Breast epithelium (tissue), 4 donors: Measurements from ENCODE around the gene PCMT1. TPM values are rescaled to one million over a fixed set of nuclear protein-coding genes. Genes with fewer than 3 reads are reported as not detected.

ENCODE experiments used
- DNase-seq, 2 donors: peaks; one replicate each; pipeline ENCODE4 v3.0.0-alpha.2; 2019; ENCODE audit warnings: low spot score in 2 of 2
- H3K27ac ChIP-seq, 2 donors: fragments of 200-600 bp; sonication (generic) in 1 of 2; one replicate each; pipeline ENCODE4 v1.5.1; 2016 to 2019; ENCODE audit warnings: mild to moderate bottlenecking in 1 of 2
- H3K27me3 ChIP-seq, 2 donors: fragments of 200-600 bp; sonication (generic) in 1 of 2; one replicate each; pipeline versions ENCODE4 v1.5.1 to v1.6.0; 2017 to 2019; ENCODE audit warnings: control low read depth in 1 of 2, mild to moderate bottlenecking in 1 of 2
- H3K36me3 ChIP-seq: fragments of 200-600 bp; one replicate; pipeline ENCODE4 v1.5.1; 2019
- H3K4me1 ChIP-seq, 2 donors: fragments of 200-600 bp; sonication (generic); one replicate each; pipeline ENCODE4 v1.5.1; 2016 to 2019; ENCODE audit warnings: control low read depth in 1 of 2
- H3K4me3 ChIP-seq, 3 donors: fragments of 200-600 bp; sonication (generic); 1 replicate in 2 of 3; 2 replicates in 1 of 3; pipeline ENCODE4 v1.5.1; 2016 to 2019; ENCODE audit warnings: mild to moderate bottlenecking in 3 of 3, moderate library complexity in 2 of 3
- H3K9me3 ChIP-seq, 2 donors: fragments of 200-600 bp; sonication (generic) in 1 of 2; one replicate each; pipeline ENCODE4 v1.5.1; 2016 to 2019; ENCODE audit warnings: control low read depth in 1 of 2
- POLR2A ChIP-seq: fragments of 450-650 bp; IDR thresholded peaks from one replicate; pipeline ENCODE4 v1.6.1; 2016; ENCODE audit warnings: antibody characterized with exemption, mild to moderate bottlenecking, moderate library complexity
- POLR2AphosphoS5 ChIP-seq, 3 donors: sonication (generic); formaldehyde crosslinking; IDR thresholded peaks; one replicate each; pipeline ENCODE4 v1.6.1; 2017; ENCODE audit warnings: antibody characterized with exemption in 3 of 3
- intact Hi-C: fragments of 100-400 bp; cut with DNase I; formaldehyde crosslinking; loops from one replicate; pipeline ENCODE4 v1.15.1; 2023; ENCODE audit warnings: low total_unique reads
- total RNA-seq, 3 donors: library from RNA; depleted of rRNA; stranded (reverse); fragments of >200 nt; gene quantifications; one replicate each; pipeline ENCODE4 v1.1.0, GENCODE V29; 2016
- TF ChIP-seq, protein P1 (sequence below), 3 donors: fragments of 450-650 bp; IDR thresholded peaks; one replicate each; pipeline ENCODE4 v1.5.1; 2016 to 2017; ENCODE audit warnings: antibody characterized with exemption in 3 of 3, mild to moderate bottlenecking in 3 of 3, moderate library complexity in 3 of 3

Gene PCMT1
- total RNA-seq, 3 donors from 2014 or later, result 111 to 148 (median 121) TPM

DNA sequence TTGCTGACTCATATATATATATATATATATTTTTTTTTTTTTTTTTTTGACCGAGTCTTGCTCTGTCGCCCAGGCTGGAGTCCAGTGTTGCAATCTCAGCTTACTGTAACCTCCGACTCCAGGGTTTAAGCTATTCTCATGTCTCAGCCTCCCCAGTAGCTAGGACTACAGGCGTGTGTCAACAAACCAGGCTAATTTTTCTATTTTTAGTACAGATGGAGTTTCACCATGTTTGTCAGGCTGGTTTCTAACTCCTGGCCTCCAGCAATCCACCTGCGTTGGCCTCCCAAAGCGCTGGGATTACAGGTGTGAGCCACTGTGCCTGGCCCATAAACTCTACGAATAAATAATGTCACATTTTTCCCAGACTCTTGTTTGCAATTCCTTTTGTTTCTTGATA lies 109.8 kb downstream of the PCMT1 start:
- H3K4me1 ChIP-seq, result peaks cover 0 to 9% of the 10 kb centered on the region in 2 donors
- H3K27me3 ChIP-seq, result no peaks in the 10 kb centered on the region
- DNase-seq, result no peak
- no peaks in the 10 kb centered on the region for H3K36me3 ChIP-seq
- no peaks in the 10 kb centered on the region for H3K9me3 ChIP-seq
- intact Hi-C loops, result no loop called here
- H3K4me3 ChIP-seq, result no peak overlapping the region
- no peak overlapping the region for H3K27ac ChIP-seq
- no peak for TF ChIP-seq POLR2A
- no peak for TF ChIP-seq POLR2AphosphoS5 (IDR thresholded peaks at IDR 0.05)
- TF ChIP-seq, protein P1, sequence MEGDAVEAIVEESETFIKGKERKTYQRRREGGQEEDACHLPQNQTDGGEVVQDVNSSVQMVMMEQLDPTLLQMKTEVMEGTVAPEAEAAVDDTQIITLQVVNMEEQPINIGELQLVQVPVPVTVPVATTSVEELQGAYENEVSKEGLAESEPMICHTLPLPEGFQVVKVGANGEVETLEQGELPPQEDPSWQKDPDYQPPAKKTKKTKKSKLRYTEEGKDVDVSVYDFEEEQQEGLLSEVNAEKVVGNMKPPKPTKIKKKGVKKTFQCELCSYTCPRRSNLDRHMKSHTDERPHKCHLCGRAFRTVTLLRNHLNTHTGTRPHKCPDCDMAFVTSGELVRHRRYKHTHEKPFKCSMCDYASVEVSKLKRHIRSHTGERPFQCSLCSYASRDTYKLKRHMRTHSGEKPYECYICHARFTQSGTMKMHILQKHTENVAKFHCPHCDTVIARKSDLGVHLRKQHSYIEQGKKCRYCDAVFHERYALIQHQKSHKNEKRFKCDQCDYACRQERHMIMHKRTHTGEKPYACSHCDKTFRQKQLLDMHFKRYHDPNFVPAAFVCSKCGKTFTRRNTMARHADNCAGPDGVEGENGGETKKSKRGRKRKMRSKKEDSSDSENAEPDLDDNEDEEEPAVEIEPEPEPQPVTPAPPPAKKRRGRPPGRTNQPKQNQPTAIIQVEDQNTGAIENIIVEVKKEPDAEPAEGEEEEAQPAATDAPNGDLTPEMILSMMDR (IDR thresholded peaks at IDR 0.05), result no peak

DNA sequence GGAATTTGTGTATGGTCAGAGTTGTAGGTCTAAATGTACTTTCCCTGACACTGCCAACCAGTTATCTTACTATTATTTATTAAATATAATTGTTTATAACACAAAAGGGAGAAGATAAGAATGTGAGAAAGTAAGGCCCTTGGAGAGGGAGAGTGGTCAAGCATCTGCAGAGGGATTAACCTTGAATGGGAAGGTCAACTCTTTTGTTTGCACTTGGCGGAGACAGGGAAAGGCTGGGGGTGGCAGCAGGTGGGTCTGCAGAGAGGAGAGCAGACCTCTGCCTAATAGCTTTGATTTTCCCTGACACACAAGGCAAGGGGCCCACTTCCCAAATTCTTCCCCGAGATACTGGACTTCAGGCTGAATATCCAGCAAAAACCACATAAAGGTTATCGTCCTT lies 110.4 kb downstream of the PCMT1 start:
- peaks cover 0 to 4% of the 10 kb centered on the region in 2 donors for H3K4me1 ChIP-seq
- TF ChIP-seq POLR2AphosphoS5 (IDR thresholded peaks at IDR 0.05) (no peak), POLR2A (no peak)
- TF ChIP-seq, protein P1 (IDR thresholded peaks at IDR 0.05), result no peak
- intact Hi-C loops, result no loop called here
- H3K4me3 ChIP-seq, result no peak overlapping the region
- no peak for DNase-seq
- H3K27me3 ChIP-seq, result no peaks in the 10 kb centered on the region
- H3K9me3 ChIP-seq, result no peaks in the 10 kb centered on the region
- no peaks in the 10 kb centered on the region for H3K36me3 ChIP-seq
- no peak overlapping the region for H3K27ac ChIP-seq

DNA sequence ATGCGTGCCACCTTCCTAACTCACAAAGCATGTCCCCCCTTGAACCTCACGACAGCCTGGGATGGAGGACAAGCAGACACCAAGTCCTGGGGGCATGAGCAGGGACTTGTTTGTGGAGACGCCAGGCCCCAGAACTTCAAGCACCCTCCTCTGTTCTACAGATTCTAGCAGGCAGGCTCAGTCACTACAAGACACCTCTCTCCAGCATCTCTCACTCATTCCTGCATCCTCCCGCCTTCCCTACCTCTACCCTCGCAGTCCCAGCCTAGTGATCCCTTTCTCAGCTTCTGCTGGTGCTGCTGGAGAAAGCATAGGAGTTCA lies 110.9 kb downstream of the PCMT1 start:
- Histone ChIP-seq H3K27ac (no peak overlapping the region), H3K4me1 (no peaks in the 10 kb centered on the region), H3K36me3 (no peaks in the 10 kb centered on the region), H3K9me3 (no peaks in the 10 kb centered on the region), H3K27me3 (no peaks in the 10 kb centered on the region), H3K4me3 (no peak overlapping the region)
- intact Hi-C loops, result no loop called here
- TF ChIP-seq POLR2A, result no peak
- TF ChIP-seq, protein P1 (IDR thresholded peaks at IDR 0.05), result no peak
- TF ChIP-seq POLR2AphosphoS5 (IDR thresholded peaks at IDR 0.05), result no peak
- no peak for DNase-seq

Other genes with a start within 250 kb of the PCMT1 start
- 10 to 100 TPM; 34.7 to 46.0 (median 36.2) TPM for gene PPIL4, start 203.7 kb upstream of the PCMT1 start, total RNA-seq
- 10 to 100 TPM; 53.1 to 75.8 (median 54.7) TPM for gene GINM1, start 183.4 kb upstream of the PCMT1 start, total RNA-seq
- 10 to 100 TPM; 20.1 to 24.9 (median 21.1) TPM for gene KATNA1, start 101.0 kb upstream of the PCMT1 start, total RNA-seq
- gene LATS1, start 31.6 kb upstream of the PCMT1 start, total RNA-seq, result 10 to 100 TPM; 24.3 to 36.4 (median 30.2) TPM
- gene NUP43, start 3.2 kb upstream of the PCMT1 start, total RNA-seq, result 10 to 100 TPM; 15.5 to 27.8 (median 22.6) TPM
- gene LRP11, start 114.6 kb downstream of the PCMT1 start, total RNA-seq, result 10 to 100 TPM; 30.6 to 44.9 (median 35.8) TPM
- gene RAET1E, start 148.4 kb downstream of the PCMT1 start, total RNA-seq, result 1 to 10 TPM in 1 of 3 donors, not detected in 2; 2.0 TPM
- gene RAET1G, start 173.4 kb downstream of the PCMT1 start, total RNA-seq, result 1 to 10 TPM in 1 of 3 donors, not detected in 2; 2.2 TPM
- 1 to 10 TPM in 1 of 3 donors, under 1 TPM in 1, not detected in 1; 0.88 to 1.3 TPM for gene ULBP2, start 192.3 kb downstream of the PCMT1 start, total RNA-seq
- under 1 TPM in 2 of 3 donors, not detected in 1; under 0.01 to 0.29 TPM for gene ULBP1, start 214.2 kb downstream of the PCMT1 start, total RNA-seq